K562 (cell line): Measurements from ENCODE around the gene CCNT2.

Experiments used
- CCAR2 ChIP-seq: fragments of 200-400 bp; formaldehyde crosslinking; IDR thresholded peaks from 2 replicates; pipeline ENCODE4 v1.6.1; 2017; ENCODE audit warnings: mild to moderate bottlenecking, low read depth, low read length
- MEF2A ChIP-seq: IDR thresholded peaks from 2 replicates; pipeline ENCODE4 v1.6.1; 2011; ENCODE audit warnings: low read depth, mild to moderate bottlenecking, low read length, moderate library complexity; ENCODE audit not compliant: control insufficient read depth
- NCOA1 ChIP-seq: fragments of 450-650 bp; IDR thresholded peaks from 2 replicates; pipeline ENCODE4 v1.6.1; 2016; ENCODE audit warnings: low read depth
- POLR2AphosphoS5 ChIP-seq: IDR thresholded peaks from 2 replicates; pipeline ENCODE4 v1.6.1; 2011; ENCODE audit warnings: mild to moderate bottlenecking, low read depth, low read length, moderate library complexity; ENCODE audit not compliant: control insufficient read depth, insufficient read depth
- TF ChIP-seq, protein P1 (sequence below), 3 experiments: IDR thresholded peaks in 2 of 3; conservative IDR thresholded peaks in 1 of 3; 2 replicates each; pipeline ENCODE4 v1.5.1; 2011 to 2012; ENCODE audit warnings: low read length in 3 of 3, mild to moderate bottlenecking in 3 of 3, control low read depth in 2 of 3, improper control_type of control experiment in 1 of 3, inconsistent platforms in 1 of 3, low read depth in 1 of 3, mixed read lengths in 1 of 3, moderate library complexity in 1 of 3; ENCODE audit not compliant: insufficient read depth in 2 of 3
- TF ChIP-seq, protein P2 (sequence below): fragments of 450-650 bp; formaldehyde crosslinking; IDR thresholded peaks from 2 replicates; pipeline ENCODE4 v1.4.0; 2022; ENCODE audit warnings: missing genetic modification characterization
- TF ChIP-seq, protein P3 (sequence below), 2 experiments: fragments of 450-650 bp in 1 of 2; sonication (generic) in 1 of 2; formaldehyde crosslinking in 1 of 2; IDR thresholded peaks in 1 of 2; conservative IDR thresholded peaks in 1 of 2; 2 replicates each; pipeline versions ENCODE4 v1.6.1 to v1.8.1; 2016 to 2023; ENCODE audit warnings: mild to moderate bottlenecking in 2 of 2, moderate library complexity in 2 of 2, inconsistent platforms in 1 of 2, missing genetic modification reagents in 1 of 2
- TF ChIP-seq, protein P4 (sequence below): sonication (generic); formaldehyde crosslinking; IDR thresholded peaks from 2 replicates; pipeline ENCODE4 v1.9.0; 2022; ENCODE audit warnings: mild to moderate bottlenecking, missing genetic modification reagents

DNA sequence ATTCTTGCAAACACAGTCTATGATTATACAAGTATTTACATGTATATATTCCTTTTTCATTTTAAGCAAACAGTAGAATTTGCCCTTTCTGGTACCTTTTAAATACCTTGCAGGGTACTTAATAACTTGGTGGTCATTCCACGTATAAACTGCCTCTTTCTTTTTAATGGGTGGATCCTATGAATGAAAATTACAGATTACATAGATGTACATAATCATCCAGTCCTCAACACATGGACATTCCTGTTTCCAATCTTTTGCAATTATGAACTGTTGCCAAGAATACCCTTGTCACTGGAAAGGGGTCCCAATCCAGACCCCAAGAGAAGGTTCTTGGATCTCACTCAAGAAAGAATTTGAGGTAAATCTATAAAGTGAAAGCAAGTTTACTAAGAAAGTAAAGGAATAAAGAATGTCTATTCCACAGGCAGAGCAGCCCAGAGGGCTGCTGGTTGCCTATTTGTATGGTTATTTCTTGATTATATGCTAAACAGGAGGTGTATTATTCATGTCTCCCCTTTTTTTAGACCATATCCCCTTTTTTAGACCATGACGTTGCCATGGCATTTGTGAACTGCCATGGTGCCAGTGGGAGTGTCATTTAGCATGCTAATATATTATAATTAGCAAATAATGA lies 7.7 kb upstream of the CCNT2 start:
- TF ChIP-seq, protein P1, sequence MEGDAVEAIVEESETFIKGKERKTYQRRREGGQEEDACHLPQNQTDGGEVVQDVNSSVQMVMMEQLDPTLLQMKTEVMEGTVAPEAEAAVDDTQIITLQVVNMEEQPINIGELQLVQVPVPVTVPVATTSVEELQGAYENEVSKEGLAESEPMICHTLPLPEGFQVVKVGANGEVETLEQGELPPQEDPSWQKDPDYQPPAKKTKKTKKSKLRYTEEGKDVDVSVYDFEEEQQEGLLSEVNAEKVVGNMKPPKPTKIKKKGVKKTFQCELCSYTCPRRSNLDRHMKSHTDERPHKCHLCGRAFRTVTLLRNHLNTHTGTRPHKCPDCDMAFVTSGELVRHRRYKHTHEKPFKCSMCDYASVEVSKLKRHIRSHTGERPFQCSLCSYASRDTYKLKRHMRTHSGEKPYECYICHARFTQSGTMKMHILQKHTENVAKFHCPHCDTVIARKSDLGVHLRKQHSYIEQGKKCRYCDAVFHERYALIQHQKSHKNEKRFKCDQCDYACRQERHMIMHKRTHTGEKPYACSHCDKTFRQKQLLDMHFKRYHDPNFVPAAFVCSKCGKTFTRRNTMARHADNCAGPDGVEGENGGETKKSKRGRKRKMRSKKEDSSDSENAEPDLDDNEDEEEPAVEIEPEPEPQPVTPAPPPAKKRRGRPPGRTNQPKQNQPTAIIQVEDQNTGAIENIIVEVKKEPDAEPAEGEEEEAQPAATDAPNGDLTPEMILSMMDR (IDR thresholded peaks at IDR 0.05 in 2 of 3, conservative IDR thresholded peaks at IDR 0.05 in 1 of 3; ENCODE audit: insufficient read depth in 2 of 3, low read depth in 1 of 3, low read length in 3 of 3): no peak
- TF ChIP-seq, protein P2, sequence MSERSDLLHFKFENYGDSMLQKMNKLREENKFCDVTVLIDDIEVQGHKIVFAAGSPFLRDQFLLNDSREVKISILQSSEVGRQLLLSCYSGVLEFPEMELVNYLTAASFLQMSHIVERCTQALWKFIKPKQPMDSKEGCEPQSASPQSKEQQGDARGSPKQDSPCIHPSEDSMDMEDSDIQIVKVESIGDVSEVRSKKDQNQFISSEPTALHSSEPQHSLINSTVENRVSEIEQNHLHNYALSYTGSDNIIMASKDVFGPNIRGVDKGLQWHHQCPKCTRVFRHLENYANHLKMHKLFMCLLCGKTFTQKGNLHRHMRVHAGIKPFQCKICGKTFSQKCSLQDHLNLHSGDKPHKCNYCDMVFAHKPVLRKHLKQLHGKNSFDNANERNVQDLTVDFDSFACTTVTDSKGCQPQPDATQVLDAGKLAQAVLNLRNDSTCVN (CRISPR knock-in tag): no peak
- TF ChIP-seq POLR2AphosphoS5 (no peak), CCAR2 (no peak), MEF2A (no peak), NCOA1 (no peak)
- TF ChIP-seq, protein P3, sequence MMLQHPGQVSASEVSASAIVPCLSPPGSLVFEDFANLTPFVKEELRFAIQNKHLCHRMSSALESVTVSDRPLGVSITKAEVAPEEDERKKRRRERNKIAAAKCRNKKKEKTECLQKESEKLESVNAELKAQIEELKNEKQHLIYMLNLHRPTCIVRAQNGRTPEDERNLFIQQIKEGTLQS (IDR thresholded peaks at IDR 0.05): no peak
- TF ChIP-seq, protein P3 (CRISPR knock-in tag; conservative IDR thresholded peaks at IDR 0.05): no peak
- TF ChIP-seq, protein P4, sequence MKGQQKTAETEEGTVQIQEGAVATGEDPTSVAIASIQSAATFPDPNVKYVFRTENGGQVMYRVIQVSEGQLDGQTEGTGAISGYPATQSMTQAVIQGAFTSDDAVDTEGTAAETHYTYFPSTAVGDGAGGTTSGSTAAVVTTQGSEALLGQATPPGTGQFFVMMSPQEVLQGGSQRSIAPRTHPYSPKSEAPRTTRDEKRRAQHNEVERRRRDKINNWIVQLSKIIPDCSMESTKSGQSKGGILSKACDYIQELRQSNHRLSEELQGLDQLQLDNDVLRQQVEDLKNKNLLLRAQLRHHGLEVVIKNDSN (CRISPR knock-in tag): no peak
